Head of caudate nucleus (tissue), 42 donors: ENCODE results near the gene SGMS1.

Experiments used
- DNase-seq, 42 donors: peaks; one replicate each; pipeline versions ENCODE4 v3.0.0 to v3.0.0-alpha.2; 2020 to 2021; ENCODE audit warnings: mixed read lengths in 7 of 42
- intact Hi-C: fragments of 100-400 bp; cut with DNase I; formaldehyde crosslinking; loops from one replicate; pipeline ENCODE4 v1.15.0; 2022

Gene SGMS1

DNA sequence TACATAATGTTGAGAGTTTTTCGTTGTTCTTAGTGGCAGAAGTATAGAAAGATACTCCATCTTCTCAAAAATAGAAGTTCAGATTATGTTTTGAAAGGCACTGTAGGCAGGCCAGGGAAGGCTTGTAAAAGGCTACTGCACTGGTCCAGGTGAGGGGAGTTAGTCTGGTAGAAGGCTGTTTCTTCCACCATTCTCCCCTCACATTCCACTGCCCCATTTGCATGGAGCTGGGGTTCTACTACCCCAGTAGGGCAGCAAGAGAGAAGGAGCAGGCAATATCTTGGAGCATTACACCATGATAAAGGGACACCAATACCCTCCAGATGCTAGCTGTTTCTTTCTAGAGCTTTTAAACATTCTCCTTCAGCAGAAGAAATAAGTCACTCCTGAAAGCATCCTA, 16.5 kb upstream of the SGMS1 start:
- intact Hi-C loops: no loop called here
- DNase-seq: no peak

DNA sequence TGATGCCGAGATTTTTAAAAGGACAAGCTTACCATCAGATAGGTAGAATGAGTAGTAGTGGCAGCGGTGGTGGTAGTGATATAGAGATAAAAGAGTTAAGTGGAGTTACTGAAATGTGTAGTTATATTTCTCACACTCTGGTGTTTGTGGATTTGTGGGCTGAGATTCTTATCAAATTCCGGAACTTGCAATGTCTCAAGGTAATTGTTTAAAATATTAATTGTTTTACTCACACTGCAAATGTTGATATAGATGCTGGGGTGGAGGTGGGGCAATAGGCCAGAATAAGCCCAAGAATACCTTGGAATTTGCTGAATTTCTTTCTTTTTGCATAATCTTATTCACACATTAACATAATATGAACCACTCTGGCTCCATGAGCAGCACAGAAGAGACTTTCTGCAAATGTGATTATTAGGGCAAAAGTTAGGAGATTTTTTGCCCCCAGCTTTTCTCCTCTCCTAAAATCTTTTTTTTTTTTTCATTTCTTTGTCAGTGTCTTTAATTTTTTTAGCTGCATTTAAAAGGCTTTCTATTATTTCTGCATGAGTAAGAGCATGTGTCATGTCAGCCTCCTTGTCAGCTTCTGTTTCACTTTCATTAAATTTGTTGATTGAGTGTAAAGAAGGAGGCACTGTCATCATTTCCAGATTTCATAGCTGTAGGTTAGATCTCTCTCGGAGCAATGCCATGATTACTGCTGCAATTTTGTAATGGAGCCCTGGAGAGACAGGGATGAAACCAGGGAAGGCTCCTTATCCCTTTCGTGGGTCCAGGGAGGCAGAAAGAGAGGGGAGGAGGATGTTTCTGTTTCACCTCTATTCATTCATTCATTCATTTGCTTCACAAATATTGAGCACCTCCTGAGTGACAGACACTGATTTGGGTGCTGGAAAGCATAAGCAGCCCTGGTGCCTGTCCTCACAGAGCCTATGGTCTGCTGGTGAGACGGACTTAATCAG, 13.1 kb upstream of the SGMS1 start:
- intact Hi-C loops: no loop called here
- DNase-seq: no peak

DNA sequence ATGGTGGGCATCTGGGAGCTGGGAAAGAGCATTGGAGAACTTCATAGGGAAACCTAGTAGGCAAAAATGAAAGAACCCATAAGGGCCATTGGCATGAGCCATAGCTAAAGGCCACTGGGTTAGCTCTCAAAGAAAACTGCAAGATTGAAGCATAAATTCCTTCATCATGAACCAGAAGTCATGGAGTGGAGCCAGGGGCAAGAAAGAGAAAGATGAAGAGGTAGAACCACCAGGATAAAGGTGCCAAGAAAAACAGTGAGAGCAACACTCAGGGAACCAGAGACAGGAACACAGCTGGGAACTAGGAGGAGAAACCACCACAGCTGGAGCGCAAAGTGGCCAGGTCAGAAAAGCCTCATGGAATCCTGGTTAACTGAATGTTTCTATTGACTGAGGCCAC, 11.5 kb upstream of the SGMS1 start:
- intact Hi-C loops: no loop called here

DNA sequence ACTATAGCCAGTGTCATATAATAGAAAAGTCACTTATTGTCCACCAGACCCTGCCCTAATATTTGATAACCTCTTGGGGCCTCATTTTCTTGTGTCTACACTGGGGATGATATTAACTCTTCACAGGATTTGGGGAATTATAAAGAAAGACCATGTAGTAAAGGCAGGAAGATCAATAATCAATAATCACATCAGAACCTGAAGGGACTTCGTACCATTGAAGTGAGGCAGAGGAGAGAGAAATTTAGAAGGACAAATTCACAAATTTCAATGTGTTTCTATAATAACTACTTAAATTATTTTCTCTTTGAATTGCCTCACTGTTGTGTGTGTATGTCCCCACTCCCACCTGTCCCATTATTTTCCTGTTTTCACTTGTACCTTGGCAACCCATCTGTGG, 10.7 kb upstream of the SGMS1 start:
- DNase-seq: no peak
- intact Hi-C loops: no loop called here

More for the DNA sequence above, 11.5 kb upstream of the SGMS1 start:
- DNase-seq: no peak

DNA sequence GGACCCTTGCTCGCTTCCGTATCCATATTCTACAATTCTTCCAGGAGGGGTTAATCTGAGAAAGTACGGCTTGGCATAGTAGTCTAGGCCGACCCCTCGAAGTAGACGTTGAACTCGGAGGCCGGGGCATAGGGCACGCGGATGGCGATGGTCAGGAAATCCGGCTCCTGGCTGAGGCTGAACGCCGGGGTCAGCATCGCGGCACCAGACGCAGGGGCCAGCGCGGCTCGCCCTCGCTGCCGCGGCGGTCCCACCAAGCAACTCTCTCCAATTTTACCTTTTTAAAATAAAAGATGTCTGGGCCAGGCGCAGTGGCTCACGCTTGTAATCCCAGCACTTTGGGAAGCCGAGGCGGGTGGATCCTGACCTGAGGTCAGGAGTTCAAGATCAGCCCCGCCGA, 7.3 kb upstream of the SGMS1 start:
- no peak for DNase-seq
- intact Hi-C loops: no loop called here

DNA sequence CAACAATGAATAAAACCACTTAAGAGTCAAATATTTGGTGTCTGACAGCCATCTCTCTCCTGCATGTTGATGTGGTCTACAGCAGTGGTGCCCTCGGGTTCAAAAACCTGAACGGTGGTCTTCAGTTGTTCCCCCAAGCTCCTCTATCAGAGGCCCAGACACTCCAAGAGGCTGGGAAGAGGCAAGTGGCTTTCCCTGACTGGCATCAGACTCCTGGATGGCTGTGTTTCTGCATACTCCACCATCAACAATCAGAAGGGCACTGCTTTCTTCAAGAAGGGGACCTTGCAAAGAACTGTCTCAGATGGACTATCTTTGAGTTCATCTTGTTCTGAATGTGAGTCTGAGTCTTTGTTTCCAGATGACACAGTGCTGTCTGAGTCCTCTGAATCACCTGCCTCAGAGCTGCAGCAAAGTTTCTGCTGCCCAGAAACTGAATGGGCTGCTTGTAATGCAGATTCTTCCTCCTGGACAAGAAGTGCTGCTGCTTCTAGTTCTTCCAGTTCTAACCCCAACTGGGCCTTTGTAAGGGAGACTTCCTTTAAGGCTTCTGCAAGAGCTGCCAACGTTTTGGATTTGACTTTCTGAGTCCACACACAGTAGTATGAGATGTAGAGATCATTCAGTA, 5.9 kb upstream of the SGMS1 start:
- DNase-seq: no peak
- intact Hi-C loops: loop anchor here (5.0 kb wide), 1 partner anchor 262 kb away; no protein-coding TSS in a partner anchor

DNA sequence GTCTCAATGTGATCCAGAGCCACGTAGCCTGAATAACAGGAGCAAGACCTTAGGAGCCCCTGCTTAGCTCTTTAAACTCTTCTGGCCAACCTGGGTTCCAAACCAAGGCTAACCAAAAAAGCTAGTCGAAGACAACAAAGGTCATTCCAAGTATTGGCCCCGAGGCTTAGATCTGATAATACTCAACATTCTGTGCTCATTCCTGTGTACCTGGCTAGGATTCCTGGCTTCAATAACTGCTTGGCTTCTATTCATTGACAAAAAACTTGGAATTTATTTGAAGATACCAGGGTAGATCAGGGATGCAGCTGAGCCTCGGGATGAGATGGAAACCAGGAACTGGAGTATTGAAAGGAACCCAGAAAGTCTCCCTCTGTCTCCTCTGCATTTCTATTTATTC, 4.1 kb upstream of the SGMS1 start:
- DNase-seq: no peak
- intact Hi-C loops: loop anchor here (5.0 kb wide), 1 partner anchor 261 kb away; no protein-coding TSS in a partner anchor

DNA sequence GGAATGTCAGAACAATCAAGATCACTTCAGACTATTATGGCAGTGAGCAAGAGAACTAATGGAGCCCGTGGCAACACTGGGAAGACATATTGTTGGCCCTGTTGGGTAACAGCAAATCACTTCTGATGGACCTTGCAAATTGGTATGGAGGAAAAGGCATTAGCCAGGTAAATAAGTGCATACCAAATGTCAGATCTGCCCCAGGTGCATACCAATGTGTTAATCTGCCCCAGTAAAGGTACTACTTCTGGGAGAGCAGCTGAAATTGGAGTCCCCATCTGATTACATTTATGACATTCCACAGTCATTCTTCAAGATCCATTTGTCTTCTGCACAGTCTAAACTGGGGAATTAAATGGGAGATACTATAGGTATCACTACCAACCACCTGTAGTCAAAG, 3.7 kb upstream of the SGMS1 start:
- intact Hi-C loops: loop anchor here (5.0 kb wide), 1 partner anchor 260 kb away; no protein-coding TSS in a partner anchor

DNA sequence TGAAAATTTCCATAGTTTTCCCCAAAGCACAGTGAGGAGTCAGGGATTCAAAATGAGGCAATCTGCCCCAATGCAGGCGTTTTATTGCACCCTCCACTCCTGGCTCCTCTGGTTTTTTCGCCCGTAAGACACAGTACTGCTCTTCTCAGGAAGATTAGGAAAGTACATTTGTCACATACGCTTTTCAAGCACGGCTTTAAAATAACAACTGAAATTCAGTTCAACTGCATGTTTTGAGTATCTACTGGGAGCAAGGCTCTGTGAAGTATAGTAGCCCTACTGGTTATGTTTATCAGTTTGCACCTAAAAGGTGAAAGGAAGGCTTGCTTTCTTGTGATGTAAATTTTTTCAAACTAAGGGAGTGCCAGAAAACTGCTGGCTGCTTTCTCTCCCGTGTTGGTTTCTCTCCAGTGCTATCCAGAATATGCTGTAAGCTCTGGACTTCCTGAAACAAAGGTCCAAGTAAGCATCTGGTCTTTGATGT, 1.9 kb upstream of the SGMS1 start:
- peak in 5 of 42 donors; percentile 26 to 52 (median 39) for DNase-seq
- intact Hi-C loops: loop anchor here (2.0 to 5.0 kb wide), 2 partner anchors 205 to 258 kb away; no protein-coding TSS in a partner anchor

More for the DNA sequence above, 3.7 kb upstream of the SGMS1 start:
- DNase-seq: no peak

DNA sequence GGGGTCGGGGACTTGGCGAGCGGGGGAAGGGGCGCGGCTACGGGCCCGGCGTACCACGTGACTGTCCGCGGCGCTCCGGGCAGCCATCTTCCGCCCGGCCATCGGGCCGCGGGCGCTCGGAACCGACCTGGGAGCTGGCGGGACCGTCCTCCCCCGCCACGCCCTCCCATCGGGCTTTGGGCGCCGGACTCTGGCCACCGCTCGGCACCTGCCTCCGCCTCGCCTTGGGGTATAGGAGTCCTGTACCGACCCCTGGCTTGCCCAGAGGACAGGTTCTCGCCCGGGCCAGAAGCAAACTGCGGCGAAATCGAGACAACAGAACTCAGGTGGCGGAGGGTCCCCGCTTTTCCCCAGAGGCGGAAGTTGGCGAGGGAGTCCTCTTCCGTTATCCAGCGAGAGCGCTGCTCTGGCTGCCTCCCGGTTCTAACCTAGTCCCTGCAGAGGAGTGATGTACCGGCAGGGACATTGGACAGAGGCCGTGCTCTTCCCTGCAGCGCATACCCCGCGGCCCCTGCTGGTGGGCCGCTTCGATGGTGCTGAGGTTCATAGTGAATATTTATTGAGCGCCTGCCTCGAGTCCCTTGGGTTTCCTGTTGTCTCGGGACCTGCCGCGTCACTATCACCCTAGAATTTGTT, 1.2 kb upstream of the SGMS1 start:
- intact Hi-C loops: loop anchor here (1.0 to 5.0 kb wide), 5 partner anchors 49 to 258 kb away; no protein-coding TSS in a partner anchor
- peak; percentile 43 to 89 (median 74) for DNase-seq

DNA sequence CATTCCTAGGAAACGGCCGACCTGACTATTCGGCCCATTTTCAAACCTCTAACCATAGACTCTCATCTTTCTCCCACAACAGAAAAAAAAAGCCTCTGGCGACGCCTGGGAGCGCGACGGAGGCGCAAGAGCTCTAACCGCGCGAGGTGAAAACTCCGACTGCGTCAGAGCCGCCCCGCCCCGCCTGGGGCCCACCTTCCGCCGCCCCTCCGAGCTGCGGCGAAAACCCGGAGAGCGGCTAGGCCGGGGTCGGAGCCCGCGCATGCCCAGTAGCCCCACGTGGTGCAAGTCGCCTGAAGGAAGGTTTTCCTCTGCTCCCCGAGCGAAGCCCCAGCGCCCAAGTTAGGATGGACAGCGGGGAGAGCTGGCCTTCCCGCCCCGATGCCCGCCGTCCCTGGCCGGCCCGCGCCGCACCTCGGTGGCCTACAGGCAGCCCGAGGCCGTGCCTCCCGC, 683 bp upstream of the SGMS1 start:
- intact Hi-C loops: loop anchor here (1.0 to 5.0 kb wide), 4 partner anchors 48 to 204 kb away; no protein-coding TSS in a partner anchor
- peak; percentile 76 to 98 (median 94) for DNase-seq

DNA sequence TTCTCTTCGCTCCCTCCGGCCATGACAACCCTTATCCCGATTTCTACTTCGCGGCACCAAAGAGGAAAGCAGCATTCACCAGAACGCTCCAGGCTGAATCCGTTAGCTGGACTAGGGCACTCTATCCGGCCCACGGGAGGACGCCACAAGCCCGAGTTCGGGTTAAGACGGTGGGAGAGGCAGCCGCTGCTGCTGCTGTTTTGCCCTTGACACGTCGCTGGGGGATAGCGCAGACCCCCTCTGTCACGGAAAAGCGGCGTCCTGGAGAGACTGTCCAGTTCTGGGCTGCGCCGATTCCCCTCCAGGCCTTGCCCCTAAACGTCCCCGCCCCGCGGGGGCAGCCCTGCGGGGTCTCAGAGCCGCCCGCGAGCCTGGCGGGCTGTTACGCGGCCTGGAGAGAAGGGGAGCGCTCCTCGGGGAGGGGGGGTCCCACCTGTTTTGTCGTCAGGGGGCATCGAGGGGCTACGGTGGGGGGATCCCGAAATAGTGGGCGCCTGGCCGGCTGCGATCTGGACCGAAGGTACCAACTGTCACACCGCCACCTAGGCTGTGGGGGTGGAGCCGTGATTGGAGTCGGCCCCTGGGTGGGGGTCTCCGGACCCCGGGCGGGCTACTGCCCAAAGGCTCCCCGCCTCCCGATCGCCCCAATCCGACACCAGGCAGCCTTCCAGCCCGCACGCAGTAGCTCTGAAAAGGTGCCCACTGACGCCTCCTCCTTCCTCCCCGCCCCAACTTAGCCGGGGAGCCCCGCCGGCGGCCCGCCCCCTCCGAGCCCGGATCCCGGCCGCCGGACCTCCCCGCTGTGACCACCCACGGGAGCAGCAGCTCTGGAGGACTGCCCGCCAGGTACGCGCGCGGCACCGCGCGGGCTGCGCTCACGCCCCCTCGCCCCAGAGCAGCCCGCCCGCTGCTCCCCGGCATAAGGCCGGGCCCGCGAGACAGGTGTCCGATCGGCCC, 772 bp downstream of the SGMS1 start:
- intact Hi-C loops: loop anchor here (5.0 kb wide), 1 partner anchor 61 kb away; no protein-coding TSS in a partner anchor
- peak in 41 of 42 donors; percentile 30 to 80 (median 53) for DNase-seq

DNA sequence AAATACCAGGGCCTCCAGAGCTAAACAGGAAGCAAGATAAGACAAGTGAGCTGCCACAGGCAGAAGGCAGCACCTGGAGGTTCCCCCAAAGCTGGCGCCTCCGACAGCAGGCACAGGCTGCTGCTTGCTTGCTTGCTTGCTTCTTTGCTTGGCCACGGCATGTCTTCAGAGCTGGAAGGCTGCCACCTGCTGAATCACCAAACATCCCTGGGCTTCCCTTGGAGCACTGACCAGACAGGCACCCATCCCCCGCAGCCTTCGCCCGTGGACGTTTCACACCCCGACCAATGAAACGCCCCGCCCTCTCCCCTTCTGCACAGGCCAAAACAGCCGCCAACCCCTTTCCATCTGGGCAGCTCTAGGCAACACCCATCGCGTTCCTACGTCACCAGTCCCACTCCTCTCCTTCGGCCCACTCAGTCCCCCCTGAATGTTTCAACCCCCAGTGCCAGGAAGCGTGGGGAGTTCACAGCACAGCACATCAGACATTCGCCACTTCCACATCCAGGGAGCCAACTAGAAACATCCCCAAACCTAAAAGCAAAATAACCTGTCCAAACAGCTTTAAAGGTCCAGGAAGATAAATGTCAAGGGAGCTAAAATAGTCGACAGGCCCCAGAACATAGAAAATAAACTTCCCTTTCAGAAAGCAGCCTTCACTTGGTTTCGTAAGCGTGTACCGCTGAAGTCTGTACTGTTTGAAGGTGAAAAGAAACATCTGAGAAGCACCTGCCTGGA, 1.6 kb downstream of the SGMS1 start:
- intact Hi-C loops: loop anchor here (5.0 kb wide), 1 partner anchor 60 kb away; no protein-coding TSS in a partner anchor

DNA sequence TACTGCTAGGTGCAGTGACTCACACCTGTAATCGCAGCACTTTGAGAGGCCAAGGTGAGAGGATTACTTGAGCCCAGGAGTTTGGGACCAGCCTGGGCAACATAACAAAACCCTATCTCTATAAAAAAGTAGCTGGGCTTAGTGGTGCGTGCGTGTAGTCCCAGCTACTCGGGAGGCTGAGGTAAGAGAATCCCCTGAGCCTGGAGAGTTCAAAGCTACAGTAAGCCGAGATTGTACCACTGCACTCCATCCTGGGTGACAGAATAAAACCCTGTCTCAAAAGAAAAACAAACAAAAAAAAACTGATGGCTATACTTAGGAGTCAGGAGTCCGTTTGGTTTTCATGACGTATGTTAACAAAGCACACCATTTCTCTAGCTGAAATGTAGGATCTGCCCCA, 2.9 kb downstream of the SGMS1 start:
- DNase-seq: no peak
- intact Hi-C loops: loop anchor here (5.0 kb wide), 1 partner anchor 59 kb away; no protein-coding TSS in a partner anchor

More for the DNA sequence above, 1.6 kb downstream of the SGMS1 start:
- DNase-seq: peak; percentile 81 to 97 (median 90)

DNA sequence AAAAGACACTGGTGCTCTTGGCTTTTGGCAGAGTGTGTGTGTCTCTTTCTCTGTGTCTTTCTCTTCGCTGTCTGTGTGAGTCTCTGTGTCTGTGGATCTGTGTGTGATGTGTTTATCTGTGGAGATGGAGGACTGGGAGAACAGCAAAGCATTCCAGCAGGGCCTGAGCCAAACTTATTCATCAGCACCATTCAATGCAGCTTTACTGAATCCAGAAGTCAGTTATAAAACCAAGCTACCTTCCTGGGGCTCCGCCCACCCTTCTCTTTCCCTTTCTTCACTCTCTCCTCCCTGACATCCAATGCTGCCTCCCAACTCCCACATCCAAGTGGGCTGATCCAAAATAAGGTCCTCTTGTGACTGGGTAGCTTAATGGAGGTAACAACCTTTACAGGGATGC, 3.9 kb downstream of the SGMS1 start:
- peak in 36 of 42 donors; percentile 22 to 83 (median 56) for DNase-seq
- intact Hi-C loops: loop anchor here (5.0 kb wide), 1 partner anchor 58 kb away; no protein-coding TSS in a partner anchor

DNA sequence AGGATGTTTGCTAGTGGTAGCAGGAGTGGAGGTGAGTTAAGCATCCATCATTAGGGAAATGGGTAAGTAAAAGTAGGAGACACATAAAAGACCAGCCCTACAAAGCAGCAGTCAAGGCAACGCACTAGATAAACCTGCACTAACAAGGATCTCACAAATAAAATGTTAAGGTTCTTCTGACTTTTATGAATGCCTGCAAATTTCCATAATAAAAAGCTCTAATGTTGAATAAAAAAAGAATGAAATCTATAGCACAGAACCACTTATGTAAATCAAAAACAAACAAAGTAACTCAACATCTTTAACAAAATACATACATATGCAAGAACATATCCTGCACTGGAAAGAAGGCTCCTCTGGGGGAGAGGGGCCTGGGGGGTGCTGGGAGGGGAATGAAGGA, 4.6 kb downstream of the SGMS1 start:
- intact Hi-C loops: no loop called here
- no peak for DNase-seq

DNA sequence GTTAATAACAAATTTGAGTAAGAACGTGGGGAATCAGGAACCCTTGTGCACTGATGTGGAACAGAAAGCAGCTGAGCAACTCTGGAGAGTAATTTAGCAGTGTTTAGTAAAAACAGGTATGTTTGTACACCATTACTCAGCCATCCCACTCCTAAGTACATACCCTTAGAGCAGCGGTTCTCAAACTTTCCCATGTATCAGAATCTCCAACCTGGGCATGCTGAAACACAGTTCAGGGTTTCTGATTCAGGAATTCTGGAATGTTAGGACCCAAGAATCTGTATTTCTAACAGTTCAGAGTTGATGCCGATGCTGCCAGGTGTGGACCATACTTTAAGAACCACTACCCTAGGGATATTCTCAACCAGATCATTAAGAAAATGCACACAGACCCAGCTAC, 5.1 kb downstream of the SGMS1 start:
- intact Hi-C loops: no loop called here
- DNase-seq: no peak
